Measurements from ENCODE around the gene MFAP5.
"Not testable (repeated sequence)": the region's sequence is repeated elsewhere in the genome, so short reads cannot be mapped to it uniquely, and the experiment has no call there.

The MFAP5 gene

DNA sequence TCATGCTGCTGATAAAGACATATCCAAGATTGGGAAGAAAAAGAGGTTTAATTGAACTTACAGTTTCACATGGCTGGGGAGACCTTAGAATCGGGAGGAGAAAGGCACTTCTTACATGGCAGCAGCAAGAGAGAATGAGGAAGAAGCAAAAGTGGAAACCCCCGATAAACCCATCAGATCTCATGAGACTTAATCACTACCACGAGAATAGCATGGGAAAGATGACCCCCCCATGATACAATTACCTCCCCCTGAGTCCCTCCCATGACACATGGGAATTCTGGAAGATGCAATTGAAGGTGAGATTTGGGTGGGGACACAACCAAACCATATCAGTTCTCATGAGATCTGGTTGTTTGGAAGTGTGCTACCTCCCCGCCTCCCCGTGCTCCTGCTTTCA, 9.8 kb upstream of the MFAP5 start:
- DNase-seq: no peak

DNA sequence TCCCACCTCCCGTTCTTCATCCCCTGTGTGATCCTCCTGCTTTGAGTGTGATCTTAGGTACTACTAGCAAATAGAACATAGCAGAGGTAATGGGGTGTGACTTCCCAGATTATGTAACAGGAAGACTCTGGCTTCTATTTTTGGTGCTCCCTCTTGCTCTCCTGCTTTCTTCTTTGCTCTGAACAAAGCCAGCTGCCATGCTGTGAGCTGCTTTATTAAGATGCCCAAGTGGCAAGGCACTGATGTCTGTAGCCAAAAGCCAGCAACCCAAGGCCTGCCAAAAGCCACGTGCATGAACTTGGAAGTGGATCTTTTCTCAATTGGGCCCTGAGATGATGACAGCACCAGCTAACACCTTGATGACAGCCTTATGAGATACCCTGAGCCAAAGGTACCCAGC, 5.8 kb upstream of the MFAP5 start:
- no peak for DNase-seq

DNA sequence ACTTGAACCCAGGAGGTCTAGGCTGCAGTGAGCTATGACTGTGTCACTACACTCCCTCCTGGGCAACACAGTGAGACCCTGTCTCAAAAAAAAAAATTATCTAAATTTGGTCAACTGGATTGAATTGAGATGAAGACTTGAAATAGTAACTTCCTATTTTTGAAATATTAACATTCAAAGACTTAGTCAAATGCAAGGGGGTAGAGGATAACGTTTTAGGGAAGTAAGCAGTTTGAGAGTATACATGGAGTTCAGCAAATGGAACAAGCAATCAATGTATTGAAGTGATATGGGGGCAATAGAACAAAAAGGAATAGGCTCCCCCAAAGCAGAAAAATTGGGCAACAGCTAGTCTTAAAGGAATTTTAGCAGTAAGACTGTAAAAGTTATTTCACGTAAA, 4.6 kb upstream of the MFAP5 start:
- DNase-seq: no peak

DNA sequence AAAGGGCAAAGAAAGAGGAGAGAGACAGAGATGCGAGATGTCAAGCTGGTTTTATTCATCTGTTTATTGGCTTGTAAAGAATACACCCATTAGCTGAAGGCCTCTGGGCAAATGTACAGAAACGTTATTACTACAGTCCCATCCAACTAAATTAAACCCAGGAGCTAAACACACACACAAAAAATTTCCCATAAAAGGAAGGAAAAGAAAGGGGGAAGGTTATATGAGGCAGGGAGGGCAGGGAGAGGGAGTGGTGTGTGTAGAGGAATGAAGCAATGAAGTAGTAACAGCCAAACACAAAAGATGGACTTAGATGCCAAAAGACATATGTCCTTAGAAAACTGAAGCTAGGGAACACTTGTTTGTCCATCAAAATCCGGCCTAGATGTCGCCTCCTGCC, 3.1 kb upstream of the MFAP5 start:
- DNase-seq: no peak

DNA sequence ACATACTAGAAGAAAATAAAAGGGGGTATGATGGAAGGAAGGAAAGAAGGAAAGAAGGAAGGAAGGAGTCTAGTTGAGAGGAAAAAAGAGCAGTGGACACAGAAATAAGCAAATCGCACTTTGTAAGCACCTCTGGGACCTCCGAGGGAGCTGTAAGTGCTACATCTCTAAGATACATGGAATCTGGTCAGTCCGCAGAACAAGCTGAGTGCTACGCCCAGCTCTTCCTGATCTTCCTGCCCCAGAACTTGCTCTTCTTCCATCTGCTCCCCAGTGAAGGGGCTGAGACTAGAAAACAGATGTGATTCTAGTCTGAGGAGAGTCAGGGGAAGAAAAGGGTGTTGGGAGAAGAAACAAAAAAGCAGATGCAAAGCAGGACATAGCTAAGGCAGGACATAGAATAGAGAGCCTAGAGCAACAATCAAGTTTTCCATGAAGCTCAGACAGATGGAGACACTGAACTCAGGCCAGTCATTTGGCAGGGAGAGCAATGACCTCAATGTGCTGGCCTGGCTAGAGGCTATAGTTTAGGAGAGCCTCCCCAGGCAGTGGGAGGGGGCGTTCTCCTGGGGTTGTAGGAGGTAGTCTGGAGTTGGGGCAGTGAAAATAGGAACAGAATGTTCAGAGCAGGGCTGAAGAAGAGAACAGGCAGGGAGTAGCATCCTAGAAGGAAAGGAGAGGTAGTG, 1.7 kb upstream of the MFAP5 start:
- DNase-seq: no peak

DNA sequence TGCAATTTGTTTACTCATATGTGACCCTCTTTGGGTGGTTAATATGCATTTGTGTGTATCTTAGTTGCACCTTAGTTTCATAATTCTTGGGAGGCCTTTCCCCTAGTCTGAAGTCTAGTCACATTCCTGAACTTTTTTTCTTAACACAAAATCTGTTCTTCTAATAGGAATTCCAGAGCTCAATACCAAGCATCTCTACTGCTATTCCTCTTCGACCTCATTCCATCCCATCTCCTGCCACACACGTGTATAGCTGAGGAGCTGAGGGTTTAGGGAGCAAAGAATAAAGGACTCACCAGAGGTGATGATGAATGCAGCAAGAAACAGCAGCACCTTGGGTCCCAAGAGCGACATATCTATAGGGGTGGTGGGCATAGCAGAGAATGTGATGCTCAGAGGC, 875 bp downstream of the MFAP5 start:
- no peak for DNase-seq

DNA sequence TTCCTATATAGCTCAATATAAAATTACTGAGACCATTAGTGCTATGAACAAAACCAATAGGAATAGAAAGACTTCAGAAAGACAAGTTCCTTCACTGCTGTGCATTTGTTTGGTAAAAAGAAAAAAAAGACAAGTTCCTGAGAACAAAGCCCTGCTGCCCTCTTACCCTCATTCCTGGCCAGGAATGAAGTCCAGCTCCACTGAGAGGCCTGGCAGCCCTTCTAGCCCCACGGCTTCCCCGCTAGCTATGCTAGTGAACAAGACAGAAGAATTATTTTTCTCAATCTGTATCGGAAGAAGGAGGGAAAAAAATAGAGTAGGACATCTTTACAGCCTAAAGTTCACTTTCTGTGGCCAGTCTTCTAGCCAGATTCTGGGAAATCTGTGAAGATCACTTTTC, 1.6 kb downstream of the MFAP5 start:
- no peak for DNase-seq

DNA sequence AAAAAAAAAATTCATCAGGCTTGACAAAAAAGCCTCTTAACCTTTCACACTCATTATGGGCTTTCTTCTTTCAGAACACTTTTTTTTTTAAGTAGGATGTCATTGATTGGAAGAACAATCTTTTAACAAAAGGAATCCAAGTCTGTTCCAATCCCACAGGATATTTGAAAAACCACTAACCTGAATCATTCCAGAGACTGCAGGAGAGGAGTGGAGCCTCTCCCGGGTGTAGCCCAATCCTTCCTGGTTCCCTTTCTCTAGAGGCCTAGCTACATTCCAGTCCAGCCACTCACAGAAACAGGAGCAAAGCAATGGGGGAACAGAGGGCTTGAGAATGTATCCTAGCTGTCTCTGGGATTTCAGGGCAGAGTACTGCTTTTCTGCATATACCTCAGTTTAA, 4.3 kb downstream of the MFAP5 start:
- no peak for DNase-seq

DNA sequence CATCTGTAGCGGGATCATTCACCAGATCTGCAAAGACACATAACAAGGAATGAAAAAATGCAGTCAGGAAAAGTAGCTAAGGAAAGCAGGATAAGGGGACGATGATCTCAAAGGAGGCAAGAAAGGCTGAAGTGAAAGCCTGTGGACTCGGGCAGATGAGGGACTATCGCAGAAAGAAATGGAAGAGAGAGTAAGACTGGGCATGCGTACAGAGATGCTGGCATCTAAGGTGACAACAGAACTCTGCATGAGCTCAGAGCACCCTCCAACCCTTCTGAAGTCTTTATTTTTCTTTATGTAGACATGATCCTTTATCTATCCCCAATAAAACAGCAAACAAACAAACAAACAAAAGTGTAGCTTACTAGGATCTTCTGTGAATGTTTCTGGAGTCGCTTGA, 7.2 kb downstream of the MFAP5 start:
- no peak for DNase-seq

DNA sequence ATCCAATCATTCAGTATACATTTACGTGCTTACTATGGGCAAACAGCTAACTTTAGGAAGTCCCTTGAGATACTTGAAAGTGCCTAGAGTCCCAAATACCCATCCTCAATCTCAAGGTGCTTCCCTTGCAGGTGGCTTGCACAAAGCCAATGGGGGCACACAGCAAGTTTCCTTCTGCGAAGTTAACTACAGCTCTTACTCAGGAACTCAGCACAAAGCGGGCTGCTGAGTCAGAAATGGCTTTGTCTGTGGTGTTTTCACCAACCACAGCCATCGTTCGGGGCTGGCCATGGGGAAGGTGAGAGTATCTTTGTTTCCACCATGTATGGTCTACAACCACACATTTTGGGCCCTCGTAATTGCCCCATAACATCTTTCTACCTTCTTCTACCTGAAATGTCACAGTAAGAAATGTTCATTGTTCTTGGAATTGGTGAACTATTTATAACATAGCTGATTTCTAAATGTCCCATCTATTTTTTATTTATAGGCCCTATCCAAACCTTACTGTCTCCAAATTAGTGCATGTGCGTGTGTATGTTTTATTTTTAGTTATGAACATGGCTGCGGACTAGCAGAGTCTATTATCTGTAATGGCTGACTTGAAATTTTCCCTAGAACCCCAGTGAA, 13.9 kb downstream of the MFAP5 start:
- no peak for DNase-seq

DNA sequence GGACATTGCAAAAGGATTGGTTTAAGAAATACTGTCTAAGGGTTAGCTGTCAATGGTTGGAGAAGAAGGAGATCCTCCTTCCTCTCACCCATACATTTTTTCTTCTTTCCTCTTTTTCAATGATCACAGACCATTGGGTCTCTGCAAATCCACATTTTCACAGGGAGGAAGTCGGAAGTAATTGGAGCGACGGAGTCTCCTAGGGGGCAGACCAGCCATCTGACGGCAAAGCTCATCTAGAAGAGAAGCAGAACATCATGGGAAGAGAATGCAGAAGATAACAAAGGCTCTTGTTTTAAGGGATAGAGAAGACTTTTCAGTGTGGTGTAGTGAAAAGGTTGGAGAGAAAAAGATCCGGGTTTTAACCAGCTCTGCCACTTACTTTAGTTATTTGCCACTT, 14.7 kb downstream of the MFAP5 start:
- no peak for DNase-seq

DNA sequence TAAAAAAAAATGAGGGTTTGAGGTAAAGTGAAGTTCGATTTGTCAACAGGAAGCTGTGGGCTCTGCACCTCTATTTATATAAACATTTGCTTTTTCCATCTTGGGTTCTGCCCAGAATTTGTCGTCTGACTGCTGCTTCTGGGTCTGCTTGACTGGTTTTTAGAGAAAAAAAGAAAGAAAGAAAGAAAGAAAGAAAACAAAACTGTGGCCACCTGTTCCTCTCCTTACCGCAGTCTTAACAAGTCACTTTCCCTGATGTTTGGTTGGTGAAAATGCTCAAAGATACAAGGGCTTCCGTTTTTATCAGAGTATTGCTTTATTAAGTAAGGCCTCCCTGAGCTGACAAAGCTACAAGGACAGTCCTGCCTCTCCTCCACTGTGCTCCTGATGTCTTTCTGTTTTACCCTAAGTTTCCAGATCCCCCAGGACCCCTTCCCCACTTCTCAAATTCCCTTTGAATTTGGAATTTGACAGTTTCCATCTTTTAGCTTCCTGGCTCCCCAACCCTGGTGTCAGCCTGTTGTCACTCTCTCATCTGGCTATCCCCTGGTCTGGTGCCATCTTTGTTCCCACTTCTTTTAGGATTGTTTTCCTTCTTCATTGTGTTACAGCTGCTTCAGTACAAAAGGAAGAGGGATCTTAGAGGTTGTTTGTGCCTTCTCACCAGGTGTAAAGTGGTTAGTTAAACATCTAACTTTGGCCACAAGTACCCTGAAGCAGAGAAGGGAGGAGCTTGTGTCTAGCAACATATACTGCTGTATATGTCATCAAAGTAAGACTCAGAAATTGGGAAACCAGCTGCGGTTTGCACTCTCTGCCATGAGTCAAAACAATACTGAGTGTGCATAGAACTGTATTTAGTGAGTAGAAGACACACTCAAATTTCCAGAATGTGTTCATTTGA, 18.0 kb downstream of the MFAP5 start:
- peak; percentile 8 for DNase-seq

DNA sequence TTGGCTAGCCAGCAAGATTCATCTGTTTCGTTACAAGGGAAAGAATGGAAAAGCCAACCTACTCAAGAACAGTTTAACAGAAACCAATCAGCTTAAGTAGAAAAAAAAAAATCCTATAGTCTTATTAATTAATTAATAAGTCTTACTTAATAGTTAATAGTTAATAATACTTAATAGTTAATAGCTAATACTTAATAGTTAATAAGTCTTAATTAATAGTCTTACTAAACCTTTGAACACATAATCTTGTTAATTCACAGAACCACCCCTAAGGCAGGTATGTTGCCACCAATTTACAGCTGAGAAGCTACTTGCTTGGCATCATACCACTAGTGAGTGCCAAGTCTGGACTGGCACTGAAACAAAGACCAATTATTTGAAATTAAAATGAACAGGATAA, 19.9 kb downstream of the MFAP5 start:
- no peak for DNase-seq

DNA sequence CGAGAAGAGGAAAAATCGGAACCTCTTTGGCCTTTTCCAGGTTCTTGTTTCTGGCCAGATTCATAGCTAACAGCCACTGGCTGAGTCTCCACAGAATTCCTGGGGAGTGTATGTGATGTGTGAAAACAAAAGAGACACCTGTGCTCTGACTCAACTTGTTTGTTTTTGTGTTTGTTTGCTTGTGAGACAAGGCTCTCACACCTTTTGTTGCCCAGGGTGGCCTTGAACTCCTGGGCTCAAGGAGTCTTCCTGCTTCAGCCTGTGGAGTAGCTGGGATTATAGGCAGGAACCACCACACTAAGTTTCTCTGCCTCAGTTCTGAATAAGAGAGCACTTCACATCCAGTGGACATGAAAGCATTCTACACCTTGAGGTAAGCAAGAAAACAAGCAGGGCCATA, 22.7 kb downstream of the MFAP5 start:
- DNase-seq: no peak

DNA sequence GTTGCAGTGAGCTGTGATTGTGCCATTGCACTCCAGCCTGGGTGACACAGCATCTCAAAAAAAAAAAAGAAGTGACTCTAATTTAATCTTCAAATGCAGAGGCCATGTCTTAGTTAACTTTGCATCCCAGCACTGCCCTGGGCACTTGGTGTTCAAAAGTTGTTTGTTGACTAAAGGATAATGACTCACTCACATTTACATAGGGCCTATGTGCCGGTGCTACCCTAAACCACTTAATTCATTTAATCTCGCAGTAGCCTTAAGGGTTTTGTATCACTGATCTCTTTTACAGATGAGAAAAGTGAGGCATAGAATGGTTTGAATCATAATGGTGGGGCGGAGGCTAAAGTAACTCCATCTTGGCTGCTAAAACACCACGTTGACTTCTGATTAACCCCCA, 23.7 kb downstream of the MFAP5 start:
- DNase-seq: no peak

DNA sequence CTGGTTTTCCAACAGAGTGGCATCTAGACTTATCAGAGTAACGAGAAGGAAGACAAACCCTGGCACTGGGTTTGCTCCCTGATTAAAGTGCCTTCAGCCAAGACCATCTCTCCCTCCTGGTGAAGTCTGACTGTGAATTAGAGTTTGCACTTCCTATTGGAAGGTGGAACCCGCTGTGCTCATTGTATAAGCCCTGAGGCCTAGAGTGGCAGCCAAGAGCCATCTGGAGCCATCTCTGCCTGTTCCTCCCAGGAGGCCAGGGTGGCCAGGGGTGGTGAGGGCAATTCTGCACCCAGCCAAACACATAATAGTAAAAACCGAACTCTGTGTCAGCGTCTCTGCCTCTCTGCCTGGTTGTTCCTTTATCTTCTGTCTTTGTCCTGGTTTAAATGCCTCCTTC, 25.0 kb downstream of the MFAP5 start:
- DNase-seq: no peak

DNA sequence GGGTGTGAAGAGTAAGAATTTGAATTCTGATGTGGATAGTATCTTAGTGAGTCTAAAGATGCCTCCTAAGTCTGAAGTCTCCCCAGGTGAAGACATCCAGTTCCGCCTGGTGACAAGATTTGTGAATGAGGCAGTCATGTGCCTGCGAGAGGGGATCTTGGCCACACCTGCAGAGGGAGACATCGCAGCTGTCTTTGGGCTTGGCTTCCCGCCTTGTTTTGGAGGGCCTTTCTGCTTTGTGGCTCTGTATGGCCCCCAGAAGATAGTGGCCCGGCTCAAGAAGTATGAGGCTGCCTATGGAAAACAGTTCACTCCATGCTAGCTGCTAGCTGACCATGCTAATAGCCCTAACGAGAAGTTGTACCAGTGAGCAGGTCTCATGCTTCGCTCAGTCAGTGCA, 25.4 kb downstream of the MFAP5 start:
- DNase-seq: no peak

DNA sequence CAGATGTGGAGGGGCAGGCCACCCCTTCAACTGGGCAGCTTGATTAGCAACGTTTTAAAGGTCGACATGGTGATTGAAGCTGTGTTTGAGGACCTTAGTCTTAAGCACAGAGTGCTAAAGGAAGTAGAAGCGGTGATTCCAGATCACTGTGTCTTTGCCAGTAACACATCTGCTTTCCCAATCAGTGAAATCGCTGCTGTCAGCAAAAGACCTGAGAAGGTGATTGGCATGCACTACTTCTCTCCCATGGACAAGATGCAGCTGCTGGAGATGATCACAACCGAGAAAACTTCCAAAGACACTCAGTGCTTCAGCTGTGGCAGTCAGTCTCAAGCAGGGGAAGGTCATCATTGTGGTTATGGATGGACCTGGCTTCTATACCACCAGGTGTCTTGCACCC, 26.0 kb downstream of the MFAP5 start:
- no peak for DNase-seq

DNA sequence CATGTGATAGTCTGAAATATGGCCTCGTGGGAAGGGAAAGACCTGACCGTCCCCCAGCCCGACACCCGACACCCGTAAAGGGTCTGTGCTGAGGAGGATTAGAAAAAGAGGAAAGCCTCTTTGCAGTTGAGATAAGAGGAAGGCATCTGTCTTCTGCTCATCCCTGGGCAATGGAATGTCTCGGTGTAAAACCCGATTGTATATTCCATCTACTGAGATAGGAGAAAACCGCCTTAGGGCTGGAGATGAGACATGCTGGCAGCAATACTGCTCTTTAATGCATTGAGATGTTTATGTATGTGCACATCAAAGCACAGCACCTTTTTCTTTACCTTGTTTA, 26.6 kb downstream of the MFAP5 start:
- DNase-seq: not testable (repeated sequence)

DNA sequence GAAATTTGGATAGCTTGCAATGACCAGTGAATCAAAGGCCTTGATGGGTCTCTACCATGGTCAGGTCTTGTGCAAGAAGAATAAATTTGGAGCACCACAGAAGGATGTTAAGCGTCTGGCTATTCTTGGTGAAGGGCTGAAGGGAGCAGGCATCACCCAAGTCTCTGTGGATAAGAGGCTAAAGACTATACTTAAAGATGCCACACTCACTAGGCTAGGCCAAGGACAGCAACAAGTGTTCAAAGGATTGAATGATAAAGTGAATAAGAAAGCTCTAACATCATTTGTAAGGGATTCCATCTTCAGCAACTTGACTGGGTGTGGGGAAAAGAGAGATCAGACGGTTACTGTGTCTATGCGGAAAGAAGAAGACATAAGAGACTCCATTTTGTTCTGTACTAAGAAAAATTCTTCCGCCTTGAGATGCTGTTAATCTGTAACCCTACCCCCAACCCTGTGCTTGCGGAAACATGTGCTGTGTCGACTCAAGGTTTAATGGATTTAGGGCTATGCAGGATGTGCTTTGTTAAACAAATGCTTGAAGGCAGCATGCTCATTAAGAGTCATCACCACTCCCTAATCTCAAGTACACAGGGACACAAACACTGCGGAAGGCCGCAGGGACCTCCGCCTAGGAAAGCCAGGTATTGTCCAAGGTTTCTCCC, 27.2 kb downstream of the MFAP5 start:
- not testable (repeated sequence) for DNase-seq

DNA sequence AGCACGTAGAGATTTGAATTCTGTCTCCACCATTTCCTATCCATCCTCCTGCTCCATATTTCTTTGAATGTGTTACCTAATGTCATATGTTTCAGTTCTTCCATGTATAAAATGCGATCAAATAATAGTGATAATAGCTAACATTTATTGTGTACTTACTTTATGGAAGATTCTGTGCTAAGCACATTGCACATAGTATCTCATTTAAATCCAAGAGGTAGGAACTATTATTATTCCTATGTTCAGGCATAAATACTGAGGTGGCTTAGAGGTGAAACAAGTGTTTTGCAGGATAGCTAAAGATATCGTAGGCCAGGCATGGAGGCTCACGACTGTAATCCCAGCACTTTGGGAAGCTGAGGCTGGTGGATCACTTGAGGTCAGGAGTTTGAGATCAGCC, 32.5 kb downstream of the MFAP5 start:
- DNase-seq: no peak

DNA sequence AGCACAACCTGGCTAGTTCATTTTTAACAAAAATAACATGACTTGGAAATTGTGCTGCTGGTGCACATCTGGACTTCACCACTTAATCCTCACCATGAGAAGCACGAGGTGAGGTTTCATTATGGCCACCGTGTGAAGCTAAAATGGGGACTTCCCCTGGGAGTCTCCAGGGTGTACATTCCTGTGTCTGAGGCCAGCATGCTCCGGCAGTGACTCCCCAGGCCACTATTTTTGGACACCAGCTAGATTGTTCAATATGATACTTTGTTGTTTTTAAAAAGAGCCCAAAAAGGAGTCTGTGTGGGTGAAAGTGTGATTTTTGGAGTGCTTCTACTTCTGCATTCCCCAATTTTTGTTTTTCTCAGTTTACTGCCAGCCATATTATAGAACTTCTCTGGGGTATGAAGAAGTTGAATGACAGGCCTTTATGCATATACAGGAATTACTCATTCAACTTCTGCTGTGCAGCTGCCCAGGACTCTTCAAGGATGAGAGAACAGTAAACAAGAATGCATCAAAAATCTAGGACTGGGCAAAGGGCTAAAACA, 33.1 kb downstream of the MFAP5 start:
- no peak for DNase-seq

DNA sequence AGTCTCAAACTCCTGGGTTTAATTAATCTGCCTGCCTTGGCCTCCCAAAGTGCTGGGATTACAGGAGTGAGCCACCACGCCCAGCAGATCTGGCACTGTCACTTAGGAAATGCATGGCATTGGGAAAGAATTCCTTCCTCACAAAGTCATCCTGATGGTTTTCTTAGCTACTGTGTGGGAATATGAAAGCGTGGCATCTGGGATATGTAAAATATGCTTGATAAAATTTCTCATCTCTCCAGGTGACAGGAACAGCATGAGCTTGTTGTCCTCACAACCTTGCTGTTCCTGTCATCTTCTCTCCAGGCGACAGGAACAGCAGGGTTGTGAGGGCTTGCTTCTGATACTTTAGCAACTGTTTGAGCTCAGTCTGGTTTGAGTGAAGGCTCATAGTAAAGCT, 33.9 kb downstream of the MFAP5 start:
- DNase-seq: no peak
